GM23248 (cell line): ENCODE data around the gene SPRR2B. TPM values are rescaled to one million over a fixed set of nuclear protein-coding genes. Genes with fewer than 3 reads are reported as not detected.
"Not testable (repeated sequence)": the region's sequence is repeated elsewhere in the genome, so short reads cannot be mapped to it uniquely, and the experiment has no call there.

ENCODE experiments used
- DNase-seq: peaks from one replicate; pipeline ENCODE4 v3.0.0-alpha.2; 2015
- H2AFZ ChIP-seq: fragments of 200-600 bp; sonication (generic); 2 replicates; pipeline ENCODE4 v1.6.1; 2016; ENCODE audit warnings: antibody characterized with exemption
- H3F3A ChIP-seq: fragments of 200-600 bp; sonication (generic); 2 replicates; pipeline ENCODE4 v1.6.1; 2016; ENCODE audit warnings: mild to moderate bottlenecking, antibody characterized with exemption, mixed run types; ENCODE audit not compliant: insufficient read depth
- H3K27ac ChIP-seq: fragments of 200-600 bp; sonication (generic); 2 replicates; pipeline ENCODE4 v1.5.1; 2016; ENCODE audit warnings: mild to moderate bottlenecking
- H3K27me3 ChIP-seq: fragments of 200-600 bp; sonication (generic); replicated peaks from 2 replicates; pipeline ENCODE4 v1.6.1; 2016; ENCODE audit warnings: mild to moderate bottlenecking; ENCODE audit not compliant: insufficient read depth
- H3K36me3 ChIP-seq: fragments of 200-600 bp; sonication (generic); 2 replicates; pipeline ENCODE4 v1.6.1; 2016; ENCODE audit warnings: low read depth, mild to moderate bottlenecking
- H3K4me1 ChIP-seq: fragments of 200-600 bp; sonication (generic); 2 replicates; pipeline ENCODE4 v1.6.1; 2016; ENCODE audit warnings: mild to moderate bottlenecking; ENCODE audit not compliant: insufficient read depth
- H3K4me2 ChIP-seq: fragments of 200-600 bp; sonication (generic); one replicate; pipeline ENCODE4 v1.6.1; 2016; ENCODE audit warnings: mild to moderate bottlenecking; ENCODE audit not compliant: unreplicated experiment
- H3K4me3 ChIP-seq: fragments of 200-600 bp; sonication (generic); 2 replicates; pipeline ENCODE4 v1.5.1; 2016; ENCODE audit warnings: mild to moderate bottlenecking
- H3K79me2 ChIP-seq: fragments of 200-600 bp; sonication (generic); 2 replicates; pipeline ENCODE4 v1.6.1; 2016; ENCODE audit warnings: mild to moderate bottlenecking; ENCODE audit not compliant: insufficient read depth
- H3K9ac ChIP-seq: fragments of 200-600 bp; sonication (generic); 2 replicates; pipeline ENCODE4 v1.6.1; 2016; ENCODE audit warnings: mild to moderate bottlenecking
- H3K9me2 ChIP-seq: fragments of 200-600 bp; sonication (generic); 2 replicates; pipeline ENCODE4 v1.6.1; 2016; ENCODE audit warnings: mixed run types, mild to moderate bottlenecking, moderate library complexity; ENCODE audit not compliant: insufficient read depth
- H3K9me3 ChIP-seq: fragments of 200-600 bp; sonication (generic); one replicate; pipeline ENCODE4 v1.6.1; 2017; ENCODE audit warnings: low read depth
- H4K20me1 ChIP-seq: fragments of 200-600 bp; sonication (generic); 2 replicates; pipeline ENCODE4 v1.6.0; 2016; ENCODE audit not compliant: insufficient read depth
- EZH2 ChIP-seq: fragments of 200-600 bp; sonication (generic); IDR thresholded peaks from 2 replicates; pipeline ENCODE4 v1.6.1; 2018; ENCODE audit warnings: antibody characterized with exemption, mild to moderate bottlenecking; ENCODE audit not compliant: insufficient read depth, poor library complexity, severe bottlenecking
- EZH2phosphoT487 ChIP-seq: fragments of 200-600 bp; sonication (generic); IDR thresholded peaks from 2 replicates; pipeline ENCODE4 v1.6.1; 2018; ENCODE audit warnings: antibody characterized with exemption, moderate library complexity, mild to moderate bottlenecking, low read depth; ENCODE audit not compliant: insufficient read depth
- WGBS, 2 experiments: methylation state at CpG; one replicate each; pipeline ENCODE4 v1.1.6; 2015 to 2017; ENCODE audit warnings: low lambda C conversion rate in 2 of 2, low coverage in 1 of 2; ENCODE audit errors: missing lambda C conversion rate in 2 of 2; 5-methylcytosine and 5-hydroxymethylcytosine counted together
- in situ Hi-C: fragments of 300-500 bp; cut with MboI; formaldehyde crosslinking; loops from 2 replicates; pipeline ENCODE4 v1.15.0; 2020
- polyA plus RNA-seq: library from polyadenylated mRNA; unstranded; fragments of >200 nt; fragmentation: Nextera tagmentation; extraction: Ambion mirVana; gene quantifications from 2 replicates; pipeline ENCODE4 v1.2.1, GENCODE V29; 2016
- total RNA-seq: library from RNA; depleted of rRNA; stranded (reverse); fragments of >200 nt; shearing (Covaris generic); gene quantifications from 2 replicates; pipeline ENCODE4 v1.2.3, GENCODE V29; 2014

Gene SPRR2B
- total and polyA plus RNA-seq, 2 experiments from 2014 or later, result not detected

GRCh38 chr1:153058154-153058553 is 13.3 kb downstream of the SPRR2B start:
- DNase-seq, result no peak
- H3K79me2 ChIP-seq, result no peaks in the 10 kb centered on the region
- no peak overlapping the region for H3K4me2 ChIP-seq
- H3K36me3 ChIP-seq, result no peaks in the 10 kb centered on the region
- no peak overlapping the region for H3K9ac ChIP-seq
- H3F3A ChIP-seq, result no peaks in the 10 kb centered on the region
- peaks cover 8% of the 10 kb centered on the region for H3K27me3 ChIP-seq
- TF ChIP-seq EZH2phosphoT487, result no peak
- H4K20me1 ChIP-seq, result no peaks in the 10 kb centered on the region
- in situ Hi-C loops, result no loop called here
- no peak overlapping the region for H3K27ac ChIP-seq
- H3K4me3 ChIP-seq, result no peak overlapping the region
- H3K4me1 ChIP-seq, result no peaks in the 10 kb centered on the region
- no peaks in the 10 kb centered on the region for H3K9me3 ChIP-seq
- no peak overlapping the region for H2AFZ ChIP-seq
- 32 to 39% methylated on average over 2 of the region's 2 CpGs for WGBS, 2 experiments
- H3K9me2 ChIP-seq, result no peaks in the 10 kb centered on the region

- Histone ChIP-seq H3K9me3 (no peaks in the 10 kb centered on the region), H3K4me3 (no peak within 1 kb of the TSS), H3K79me2 (no peaks in the 10 kb centered on the region), H3K9me2 (no peaks in the 10 kb centered on the region), H3K27ac (no peak within 1 kb of the TSS), H3K4me2 (no peak within 1 kb of the TSS), H3K36me3 (no peaks in the 10 kb centered on the region), H4K20me1 (no peaks in the 10 kb centered on the region), H3K9ac (no peak within 1 kb of the TSS), H3K27me3 (peaks cover 8% of the 10 kb centered on the region), H3K4me1 (no peaks in the 10 kb centered on the region), H3F3A (no peaks in the 10 kb centered on the region), H2AFZ (no peak within 1 kb of the TSS)
- 8 to 10% methylated on average over 2 of the region's 2 CpGs for WGBS, 2 experiments
- TF ChIP-seq EZH2phosphoT487 (no peak), EZH2 (no peak)
- no peak for DNase-seq
- in situ Hi-C loops, result no loop called here
These were observed 14.0 kb downstream of the SPRR2B start, which contains the start of gene SPRR2A for GRCh38 chr1:153057375-153057774. TSS of gene SPRR2A (minus strand) at chr1:153057512. CDS start at chr1:153056735, 777 bp downstream.

GRCh38 chr1:153056111-153056510 is 15.3 kb downstream of the SPRR2B start:
- H3K27me3 ChIP-seq, H3K36me3 ChIP-seq, H3K9me3 ChIP-seq, H3K9me2 ChIP-seq, H3K4me1 ChIP-seq, H4K20me1 ChIP-seq, H3K4me2 ChIP-seq, H3K79me2 ChIP-seq, H3F3A ChIP-seq, H3K27ac ChIP-seq, in situ Hi-C loops, H3K9ac ChIP-seq, H3K4me3 ChIP-seq, DNase-seq, H2AFZ ChIP-seq: not testable (repeated sequence)
- WGBS, 2 experiments, result 12 to 17% methylated on average over 3 of the region's 3 CpGs

- Histone ChIP-seq H4K20me1 (no peaks in the 10 kb centered on the region), H3K27me3 (peaks cover 7% of the 10 kb centered on the region), H3K9me2 (no peaks in the 10 kb centered on the region), H2AFZ (no peak overlapping the region), H3K4me1 (no peaks in the 10 kb centered on the region), H3K9ac (no peak overlapping the region), H3K4me3 (no peak overlapping the region), H3K79me2 (no peaks in the 10 kb centered on the region), H3K9me3 (no peaks in the 10 kb centered on the region), H3F3A (no peaks in the 10 kb centered on the region), H3K27ac (no peak overlapping the region), H3K36me3 (no peaks in the 10 kb centered on the region), H3K4me2 (no peak overlapping the region)
- in situ Hi-C loops, result no loop called here
- 0 to 13% methylated on average over 1 of the region's 2 CpGs for WGBS, 2 experiments
- no peak for DNase-seq
- TF ChIP-seq EZH2 (no peak), EZH2phosphoT487 (no peak)
These were observed 22.2 kb downstream of the SPRR2B start for GRCh38 chr1:153049211-153049610.

- in situ Hi-C loops, result no loop called here
- no peak for DNase-seq
- no peaks in the 10 kb centered on the region for H3K9me3 ChIP-seq
- no peaks in the 10 kb centered on the region for H3F3A ChIP-seq
- H3K9ac ChIP-seq, result no peak within 1 kb of the TSS
- H3K4me3 ChIP-seq, result no peak within 1 kb of the TSS
- H4K20me1 ChIP-seq, result no peaks in the 10 kb centered on the region
- no peak within 1 kb of the TSS for H3K27ac ChIP-seq
- H3K27me3 ChIP-seq, result peaks cover 10% of the 10 kb centered on the region
- no peaks in the 10 kb centered on the region for H3K4me1 ChIP-seq
- TF ChIP-seq EZH2phosphoT487 (no peak), EZH2 (no peak)
- no peaks in the 10 kb centered on the region for H3K36me3 ChIP-seq
- H3K79me2 ChIP-seq, result no peaks in the 10 kb centered on the region
- no peaks in the 10 kb centered on the region for H3K9me2 ChIP-seq
- H2AFZ ChIP-seq, result no peak within 1 kb of the TSS
- 25 to 37% methylated on average over 4 of the region's 4 CpGs for WGBS, 2 experiments
- no peak within 1 kb of the TSS for H3K4me2 ChIP-seq
These were observed 30.3 kb downstream of the SPRR2B start, which contains the start of gene SPRR2D for GRCh38 chr1:153040950-153041631. TSS of gene SPRR2D (minus strand) at chr1:153041120. CDS start at chr1:153040346, 774 bp downstream.
